DOHH2 (cell line): ENCODE results near the gene POC1B.

Experiments
- EZH2phosphoT487 ChIP-seq: fragments of 200-600 bp; sonication (generic); IDR thresholded peaks from 2 replicates; pipeline ENCODE4 v1.6.1; 2017; ENCODE audit warnings: borderline replicate concordance, mild to moderate bottlenecking, antibody characterized with exemption, low read length, moderate library complexity, mixed read lengths
- TF ChIP-seq, protein P1 (sequence below): fragments of 200-600 bp; sonication (generic); IDR thresholded peaks from one replicate; pipeline ENCODE4 v1.5.1; 2014; ENCODE audit warnings: antibody characterized with exemption, mild to moderate bottlenecking, low read depth, low read length; ENCODE audit not compliant: poor library complexity, severe bottlenecking

DNA sequence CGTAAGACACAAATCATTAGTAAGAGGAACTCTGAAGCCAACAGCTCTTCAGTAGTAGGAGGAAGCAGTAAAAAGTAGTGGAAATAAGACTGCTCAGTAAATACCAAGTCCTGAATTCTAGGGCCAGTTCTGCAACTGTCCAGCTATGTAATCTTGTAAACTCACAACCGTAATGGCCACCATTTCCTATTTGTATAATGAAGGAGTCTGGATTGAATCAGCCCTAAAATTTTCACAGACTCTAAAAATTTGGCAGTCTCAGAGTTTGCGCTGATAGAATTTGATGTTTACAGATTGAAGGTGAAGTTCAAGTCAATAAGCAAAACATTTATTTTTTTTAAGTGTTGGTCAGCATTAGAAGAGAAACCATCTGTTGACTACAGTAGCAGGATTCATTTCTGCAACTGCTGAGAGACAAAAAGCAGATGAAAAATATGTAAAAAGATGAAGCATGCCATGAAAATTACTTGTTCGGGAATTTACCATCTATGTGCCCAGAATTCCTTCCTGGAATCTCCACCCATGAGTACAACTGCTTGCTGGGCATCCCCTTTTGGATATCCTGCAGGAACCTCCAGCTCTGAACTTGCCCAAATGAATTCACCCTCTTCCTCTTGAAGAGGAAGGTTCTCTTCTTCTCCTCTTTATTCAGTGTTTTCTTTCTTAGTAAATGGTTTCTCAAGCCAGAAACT lies 48.8 kb downstream of the POC1B start:
- TF ChIP-seq, protein P1, sequence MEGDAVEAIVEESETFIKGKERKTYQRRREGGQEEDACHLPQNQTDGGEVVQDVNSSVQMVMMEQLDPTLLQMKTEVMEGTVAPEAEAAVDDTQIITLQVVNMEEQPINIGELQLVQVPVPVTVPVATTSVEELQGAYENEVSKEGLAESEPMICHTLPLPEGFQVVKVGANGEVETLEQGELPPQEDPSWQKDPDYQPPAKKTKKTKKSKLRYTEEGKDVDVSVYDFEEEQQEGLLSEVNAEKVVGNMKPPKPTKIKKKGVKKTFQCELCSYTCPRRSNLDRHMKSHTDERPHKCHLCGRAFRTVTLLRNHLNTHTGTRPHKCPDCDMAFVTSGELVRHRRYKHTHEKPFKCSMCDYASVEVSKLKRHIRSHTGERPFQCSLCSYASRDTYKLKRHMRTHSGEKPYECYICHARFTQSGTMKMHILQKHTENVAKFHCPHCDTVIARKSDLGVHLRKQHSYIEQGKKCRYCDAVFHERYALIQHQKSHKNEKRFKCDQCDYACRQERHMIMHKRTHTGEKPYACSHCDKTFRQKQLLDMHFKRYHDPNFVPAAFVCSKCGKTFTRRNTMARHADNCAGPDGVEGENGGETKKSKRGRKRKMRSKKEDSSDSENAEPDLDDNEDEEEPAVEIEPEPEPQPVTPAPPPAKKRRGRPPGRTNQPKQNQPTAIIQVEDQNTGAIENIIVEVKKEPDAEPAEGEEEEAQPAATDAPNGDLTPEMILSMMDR, result no peak
- TF ChIP-seq EZH2phosphoT487, result no peak
